ENCODE results near the gene RHBDF2. TPM values are rescaled to one million over a fixed set of nuclear protein-coding genes. Genes with fewer than 3 reads are reported as not detected.
A peak's percentile ranks its signal among the peaks of the same experiment; 100 is the strongest.

The RHBDF2 gene
- total RNA-seq: 100 to 1,000 TPM; 156 to 234 TPM

DNA sequence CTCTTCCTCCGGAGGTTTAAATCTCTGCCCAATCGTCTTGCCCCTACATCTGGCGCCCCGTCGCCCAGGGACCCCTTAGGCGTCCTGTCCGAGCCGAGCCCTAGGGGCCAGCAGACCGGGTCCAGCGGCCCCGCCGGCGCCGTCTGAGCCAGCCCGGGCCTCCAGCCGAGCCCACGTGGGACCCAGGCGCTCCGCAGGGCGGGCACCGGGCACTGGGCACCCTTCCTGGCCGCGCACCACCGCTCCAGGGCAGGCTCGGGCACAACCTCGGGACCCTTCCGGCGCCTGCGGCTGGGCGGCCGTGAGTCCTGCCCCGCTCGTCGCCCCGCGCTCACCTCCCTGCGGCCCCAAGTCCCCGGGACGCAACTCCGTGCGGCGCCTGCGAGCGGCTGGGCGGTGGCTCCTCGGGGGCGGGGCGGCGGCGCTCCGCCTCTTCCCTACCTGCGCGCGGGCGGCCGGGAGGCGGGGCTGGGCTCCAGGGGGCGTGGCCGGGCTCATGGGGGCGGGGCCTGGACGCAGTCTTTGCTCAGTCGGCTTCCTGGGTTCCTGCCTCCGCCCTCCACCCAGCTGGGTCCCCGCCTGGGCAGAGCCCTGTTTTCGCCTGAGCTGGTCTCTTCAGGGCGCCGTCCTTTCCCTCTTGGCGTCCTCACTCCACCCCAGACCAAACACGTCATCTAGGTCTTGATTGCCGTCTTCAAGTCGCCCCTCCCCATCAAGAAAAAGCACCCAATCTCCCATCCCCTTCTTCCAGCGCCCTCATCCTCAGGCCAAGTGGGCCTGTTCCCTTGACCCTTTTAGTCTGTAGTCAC, at the start of gene RHBDF2:
Gene RHBDF2 (minus strand): TSS at position 406 of the 809 bp plus-strand sequence. CDS start 19,899 bp downstream, outside the sequence.
- peaks cover 53 to 55% of the 10 kb centered on the region in 2 donors for H3K4me1 Mint-ChIP-seq (ENCODE audit: low read depth in 2 of 2)
- H3K27ac Mint-ChIP-seq: peak within 1 kb of the TSS; percentile 100
- H3K36me3 Mint-ChIP-seq: no peaks in the 10 kb centered on the region
- peak; percentile 95 to 97 for ATAC-seq
- peak within 1 kb of the TSS; percentile 93 for H3K4me3 Mint-ChIP-seq
- no peaks in the 10 kb centered on the region for H3K9me3 Mint-ChIP-seq
- H3K27me3 Mint-ChIP-seq: no peaks in the 10 kb centered on the region
- peak; percentile 96 for DNase-seq (ENCODE audit: low spot score)

DNA sequence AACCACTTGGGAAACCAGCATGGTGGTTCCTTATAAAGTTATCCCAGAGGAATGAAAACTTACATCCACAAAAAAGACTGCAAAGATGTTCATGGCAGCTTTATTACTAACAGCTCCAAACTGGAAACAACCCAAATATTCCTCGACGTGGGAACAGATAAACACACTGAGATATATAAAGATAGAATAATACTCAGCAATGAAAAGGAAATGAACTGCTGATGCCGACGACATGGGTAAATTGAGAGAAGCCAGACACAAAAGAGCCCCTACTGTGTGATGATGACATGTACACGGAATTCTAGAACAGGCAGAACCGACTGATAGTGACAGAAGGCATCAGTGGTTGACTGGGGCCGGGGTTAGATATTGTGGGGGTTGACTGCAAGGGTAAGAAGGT, 48.3 kb upstream of the RHBDF2 start:
- Mint-ChIP-seq H3K36me3 (no peaks in the 10 kb centered on the region), H3K4me3 (no peak overlapping the region), H3K27me3 (no peaks in the 10 kb centered on the region), H3K9me3 (no peaks in the 10 kb centered on the region), H3K27ac (no peak overlapping the region), H3K4me1 (ENCODE audit: low read depth in 2 of 2) (peaks cover 10 to 15% of the 10 kb centered on the region in 2 donors)
- DNase-seq (ENCODE audit: low spot score): no peak
- ATAC-seq: no peak

DNA sequence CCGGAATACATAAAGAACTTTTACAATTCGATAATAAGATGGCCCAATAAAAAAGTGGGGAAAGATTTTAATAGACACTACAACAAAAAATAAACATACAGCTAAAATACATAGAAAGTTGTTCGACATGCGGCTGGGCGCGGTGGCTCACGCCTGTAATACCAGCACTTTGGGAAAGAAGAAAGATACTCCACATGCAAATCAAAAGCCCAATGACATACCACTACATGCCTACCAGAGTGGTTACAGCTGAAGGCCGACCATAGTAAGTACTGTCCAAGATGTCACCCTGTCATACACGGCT, 47.9 kb upstream of the RHBDF2 start:
- ATAC-seq (no peak), DNase-seq (ENCODE audit: low spot score) (no peak)
- no peak overlapping the region for H3K4me3 Mint-ChIP-seq
- no peaks in the 10 kb centered on the region for H3K36me3 Mint-ChIP-seq
- H3K9me3 Mint-ChIP-seq: no peaks in the 10 kb centered on the region
- no peak overlapping the region for H3K27ac Mint-ChIP-seq
- H3K4me1 Mint-ChIP-seq (ENCODE audit: low read depth in 2 of 2): peaks cover 7 to 14% of the 10 kb centered on the region in 2 donors
- H3K27me3 Mint-ChIP-seq: no peaks in the 10 kb centered on the region

DNA sequence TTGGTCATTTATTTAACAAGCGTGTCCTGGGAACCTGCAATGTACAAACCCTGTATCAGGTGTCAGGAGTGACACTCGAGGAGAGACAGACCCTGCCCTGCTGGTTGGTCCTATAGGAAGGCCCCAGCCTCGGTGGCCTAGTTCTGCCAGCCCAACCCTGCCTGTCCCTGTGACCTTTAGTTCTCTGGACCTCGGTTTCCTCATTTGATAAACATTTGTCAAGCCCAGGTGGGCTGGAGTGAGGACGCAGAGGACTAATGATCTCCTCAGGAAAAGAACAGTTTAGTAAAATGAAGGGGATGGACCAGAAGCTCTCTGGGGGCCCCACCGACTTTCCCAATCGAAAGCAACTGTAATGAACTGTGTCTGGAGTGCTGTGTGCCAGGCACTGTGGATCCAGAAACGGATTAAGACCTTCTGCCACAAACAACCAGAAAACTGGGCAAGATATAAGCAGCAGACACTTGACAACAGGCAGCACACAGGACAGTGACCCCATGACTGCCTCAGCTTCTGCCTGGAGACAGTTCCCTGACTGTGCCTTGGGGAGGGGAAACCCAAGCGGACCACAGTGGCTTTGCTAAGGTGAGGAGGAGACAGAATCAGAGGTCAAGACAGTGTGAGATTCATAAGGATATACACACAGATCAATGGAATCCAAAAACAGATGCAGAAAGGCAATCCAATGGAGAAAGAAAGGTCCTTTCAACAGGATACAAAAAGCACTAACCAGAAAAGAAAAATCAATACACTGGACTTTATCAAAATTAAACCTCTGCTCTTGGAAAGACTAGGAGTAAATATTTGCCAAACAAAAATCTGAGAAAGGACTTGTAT, 47.4 kb upstream of the RHBDF2 start:
- Mint-ChIP-seq H3K36me3 (no peaks in the 10 kb centered on the region), H3K9me3 (no peaks in the 10 kb centered on the region), H3K4me1 (ENCODE audit: low read depth in 2 of 2) (peaks cover 11 to 19% of the 10 kb centered on the region in 2 donors), H3K27me3 (no peaks in the 10 kb centered on the region), H3K27ac (no peak overlapping the region), H3K4me3 (no peak overlapping the region)
- DNase-seq (ENCODE audit: low spot score) (no peak), ATAC-seq (no peak)

DNA sequence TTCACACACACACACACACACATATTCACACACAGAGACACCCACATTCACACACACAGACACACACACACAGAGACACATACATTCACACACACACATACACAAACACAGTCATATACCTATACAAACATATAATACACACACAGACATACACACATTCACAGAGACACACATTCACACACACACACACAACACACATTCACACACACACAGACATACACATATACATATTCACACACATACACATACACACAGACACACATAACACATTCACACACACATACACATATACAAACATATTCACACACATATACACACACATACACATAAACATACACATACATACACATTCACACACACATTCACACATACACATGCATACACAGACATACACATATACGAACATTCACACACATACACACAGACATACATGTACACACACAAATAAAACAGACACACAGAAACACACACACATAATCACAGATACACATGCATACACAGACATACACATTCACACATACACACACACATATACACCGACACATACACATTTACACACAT, 46.5 kb upstream of the RHBDF2 start:
- H3K27ac Mint-ChIP-seq: no peak overlapping the region
- no peak overlapping the region for H3K4me3 Mint-ChIP-seq
- no peak for DNase-seq (ENCODE audit: low spot score)
- no peaks in the 10 kb centered on the region for H3K27me3 Mint-ChIP-seq
- H3K36me3 Mint-ChIP-seq: no peaks in the 10 kb centered on the region
- H3K4me1 Mint-ChIP-seq (ENCODE audit: low read depth in 2 of 2): peaks cover 13 to 23% of the 10 kb centered on the region in 2 donors
- no peak for ATAC-seq
- H3K9me3 Mint-ChIP-seq: no peaks in the 10 kb centered on the region

DNA sequence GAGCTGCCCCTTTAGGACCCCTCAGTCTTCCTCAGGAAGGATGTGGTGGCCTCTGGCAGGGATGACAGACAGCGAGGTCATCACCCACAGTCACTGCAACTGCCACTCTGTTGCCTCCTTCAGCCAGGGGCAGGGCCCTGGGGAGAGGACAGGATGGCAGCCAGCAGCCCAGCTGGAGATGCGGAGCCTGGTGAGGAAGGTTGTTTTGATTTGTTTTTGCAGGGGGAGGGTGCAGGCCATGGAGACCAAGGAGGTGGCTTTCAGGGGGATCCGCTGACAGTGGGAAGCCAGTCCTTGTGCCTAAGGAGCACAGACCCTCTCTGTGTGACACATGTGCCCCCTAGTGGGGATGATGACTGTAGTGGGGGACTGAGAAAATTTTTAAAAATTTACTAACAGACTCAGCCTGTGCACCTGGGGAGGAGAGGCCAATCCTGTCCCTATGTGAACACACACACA, 46.0 kb upstream of the RHBDF2 start:
- Mint-ChIP-seq H3K4me1 (ENCODE audit: low read depth in 2 of 2) (peaks cover 17 to 29% of the 10 kb centered on the region in 2 donors), H3K36me3 (no peaks in the 10 kb centered on the region), H3K9me3 (no peaks in the 10 kb centered on the region), H3K27me3 (peaks cover 0 to under 1% of the 10 kb centered on the region in 2 donors), H3K27ac (no peak overlapping the region), H3K4me3 (no peak overlapping the region)
- peak; percentile 72 to 75 for ATAC-seq
- no peak for DNase-seq (ENCODE audit: low spot score)

DNA sequence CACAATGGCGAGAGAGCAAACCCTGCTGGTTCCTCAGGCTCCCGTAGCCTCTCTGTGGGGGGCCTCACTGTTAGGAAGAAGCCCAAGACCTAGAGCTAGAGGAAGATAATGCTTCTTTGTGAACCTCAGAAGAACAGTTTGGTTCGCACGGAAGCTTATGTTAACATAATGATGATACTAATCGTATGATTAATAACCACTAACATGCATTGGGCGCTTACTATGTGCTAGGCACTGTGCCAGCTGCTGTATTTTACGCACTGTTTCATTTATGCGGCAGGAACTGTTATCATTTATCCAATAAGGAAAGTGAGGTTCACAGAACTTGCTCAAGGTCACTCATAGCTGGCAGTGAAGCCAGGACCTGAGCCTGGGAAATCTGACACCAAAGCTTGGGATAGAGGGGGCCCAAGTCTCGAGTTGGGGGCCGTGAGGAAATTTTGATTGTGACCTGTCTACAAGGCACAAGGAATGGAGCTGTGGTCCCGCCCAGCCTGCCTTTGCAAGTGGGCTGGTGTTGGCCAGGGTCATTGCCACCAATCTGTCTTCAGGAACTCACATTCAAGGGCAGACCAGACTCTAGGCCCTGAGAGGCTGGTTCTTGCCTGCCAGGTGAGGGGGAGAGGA, 45.4 kb upstream of the RHBDF2 start:
- H3K4me1 Mint-ChIP-seq (ENCODE audit: low read depth in 2 of 2): peaks cover 22 to 34% of the 10 kb centered on the region in 2 donors
- H3K27ac Mint-ChIP-seq: no peak overlapping the region
- no peaks in the 10 kb centered on the region for H3K36me3 Mint-ChIP-seq
- ATAC-seq (peak in 1 of 2 donors; percentile 1), DNase-seq (ENCODE audit: low spot score) (no peak)
- no peak overlapping the region for H3K4me3 Mint-ChIP-seq
- peaks cover 0 to 6% of the 10 kb centered on the region in 2 donors for H3K27me3 Mint-ChIP-seq
- H3K9me3 Mint-ChIP-seq: no peaks in the 10 kb centered on the region

DNA sequence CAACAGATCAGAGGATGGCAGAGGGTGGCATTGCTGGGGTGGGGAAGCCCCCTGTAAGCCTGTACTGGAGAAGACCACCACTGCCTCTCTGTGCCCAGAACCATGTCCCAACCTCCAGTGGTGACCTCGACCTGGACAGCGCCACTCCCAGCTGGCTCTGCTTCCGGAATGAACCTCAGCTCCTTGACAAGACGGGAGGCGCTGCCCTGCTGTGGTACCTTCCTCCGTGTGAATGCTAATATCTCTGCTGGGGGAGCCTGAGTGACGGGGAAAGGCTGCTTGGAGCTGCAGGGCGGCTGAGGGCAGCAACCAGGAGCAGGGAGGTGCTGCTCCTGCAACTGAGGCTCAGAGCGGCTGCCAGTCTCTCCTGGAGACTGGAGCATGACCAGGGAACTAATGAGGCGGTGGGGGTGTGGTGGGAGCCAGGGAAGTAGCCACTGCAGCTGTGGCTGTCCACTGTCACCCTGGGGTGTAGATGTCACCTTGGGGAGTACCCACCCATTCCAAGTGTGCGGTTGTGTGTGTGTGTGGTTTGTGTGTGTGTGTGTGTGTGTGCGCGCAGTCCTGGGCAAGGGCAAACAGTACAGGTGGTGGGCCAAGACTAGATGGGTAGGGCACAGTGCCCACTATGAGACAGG, 44.8 kb upstream of the RHBDF2 start:
- peaks cover 0 to 6% of the 10 kb centered on the region in 2 donors for H3K27me3 Mint-ChIP-seq
- H3K9me3 Mint-ChIP-seq: no peaks in the 10 kb centered on the region
- no peak overlapping the region for H3K4me3 Mint-ChIP-seq
- H3K36me3 Mint-ChIP-seq: no peaks in the 10 kb centered on the region
- DNase-seq (ENCODE audit: low spot score) (no peak), ATAC-seq (no peak)
- no peak overlapping the region for H3K27ac Mint-ChIP-seq
- peaks cover 24 to 37% of the 10 kb centered on the region in 2 donors for H3K4me1 Mint-ChIP-seq (ENCODE audit: low read depth in 2 of 2)

DNA sequence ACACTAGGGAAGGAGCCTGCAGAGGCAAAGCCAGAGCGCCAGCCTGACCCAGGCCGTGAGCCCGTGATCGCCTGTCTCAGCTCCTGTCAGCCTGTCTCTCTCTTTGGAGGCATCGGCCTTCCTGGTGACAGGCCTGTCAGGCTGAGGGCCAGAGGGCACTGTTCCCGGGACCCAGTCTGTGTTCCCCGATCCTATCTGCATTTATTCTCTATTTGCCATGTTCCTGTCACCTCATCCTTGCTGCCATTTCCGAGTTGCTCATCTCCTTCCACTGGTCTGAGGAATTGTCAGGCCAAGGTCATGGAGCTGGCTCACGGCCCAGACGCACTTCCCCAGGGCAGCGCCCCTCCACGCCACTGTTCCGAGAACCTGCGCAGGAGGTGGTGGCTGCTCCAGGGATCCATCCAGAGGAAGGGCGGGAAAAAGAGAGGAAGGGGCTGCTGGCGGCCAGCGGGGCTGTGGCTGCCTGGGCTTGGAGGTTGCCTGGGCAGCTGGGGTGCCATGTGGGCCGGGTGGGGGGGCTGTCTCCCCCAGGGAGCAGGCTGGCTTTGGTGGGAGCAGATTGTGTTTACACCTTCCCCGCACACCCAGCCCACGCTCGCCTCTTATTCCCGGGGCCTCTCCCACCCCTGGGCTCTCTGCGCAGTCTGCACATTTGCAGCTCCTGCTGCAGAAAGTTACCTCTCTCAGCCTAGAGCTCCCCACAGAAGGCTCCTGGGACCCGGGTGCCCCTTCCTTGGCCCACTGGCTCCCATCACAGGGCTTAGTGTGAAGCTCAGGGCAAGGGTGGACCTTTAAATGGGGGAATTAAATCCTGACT, 43.5 kb upstream of the RHBDF2 start:
- H3K36me3 Mint-ChIP-seq: no peaks in the 10 kb centered on the region
- peaks cover 18 to 34% of the 10 kb centered on the region in 2 donors for H3K4me1 Mint-ChIP-seq (ENCODE audit: low read depth in 2 of 2)

DNA sequence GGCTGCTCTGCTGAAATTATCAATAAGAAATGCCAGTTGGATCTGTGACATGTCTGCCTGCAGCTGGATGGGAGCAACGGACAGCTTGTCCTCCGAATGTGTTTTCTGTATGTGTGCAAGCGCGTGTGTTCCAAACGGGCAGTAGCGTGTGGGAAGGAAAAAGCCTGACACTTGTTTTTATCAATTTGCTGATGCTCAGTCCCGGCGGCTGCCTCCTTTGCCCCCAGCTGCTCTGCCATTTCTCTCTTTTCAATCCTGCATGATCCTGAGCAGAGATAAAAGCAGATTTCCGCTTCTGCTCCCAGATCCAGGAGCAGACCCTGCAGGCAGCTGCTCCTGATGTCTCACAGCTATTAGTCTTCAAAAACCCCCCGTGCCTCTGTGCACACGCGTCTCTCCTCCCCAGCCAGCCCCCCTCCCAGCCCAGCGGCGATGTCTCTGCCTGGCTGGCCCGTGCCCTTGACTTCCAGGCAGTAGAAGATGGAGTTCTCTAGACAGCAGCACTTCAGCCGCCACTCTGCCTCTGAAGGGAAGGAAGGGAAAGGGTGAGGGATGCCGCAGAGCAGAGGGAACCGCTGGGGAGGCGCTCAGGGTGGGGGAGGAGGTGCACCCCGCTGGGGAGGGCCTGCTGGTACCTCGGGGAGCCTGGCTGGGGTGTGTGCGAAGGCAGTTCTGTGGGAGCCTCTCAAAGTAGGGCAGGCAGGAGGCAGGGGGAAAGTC, 42.8 kb upstream of the RHBDF2 start:
- peaks cover 8 to 12% of the 10 kb centered on the region in 2 donors for H3K27me3 Mint-ChIP-seq
- DNase-seq (ENCODE audit: low spot score) (no peak), ATAC-seq (no peak)
- H3K9me3 Mint-ChIP-seq: no peaks in the 10 kb centered on the region
- peaks cover 18 to 37% of the 10 kb centered on the region in 2 donors for H3K4me1 Mint-ChIP-seq (ENCODE audit: low read depth in 2 of 2)
- peak overlapping the region in 1 of 2 donors; percentile 76 for H3K27ac Mint-ChIP-seq
- peak overlapping the region; percentile 40 for H3K4me3 Mint-ChIP-seq
- no peaks in the 10 kb centered on the region for H3K36me3 Mint-ChIP-seq

More for the DNA sequence above, 43.5 kb upstream of the RHBDF2 start:
- H3K4me3 Mint-ChIP-seq: no peak overlapping the region
- H3K27ac Mint-ChIP-seq: no peak overlapping the region
- peaks cover under 1 to 6% of the 10 kb centered on the region in 2 donors for H3K27me3 Mint-ChIP-seq
- H3K9me3 Mint-ChIP-seq: no peaks in the 10 kb centered on the region
- no peak for ATAC-seq
- DNase-seq (ENCODE audit: low spot score): no peak

DNA sequence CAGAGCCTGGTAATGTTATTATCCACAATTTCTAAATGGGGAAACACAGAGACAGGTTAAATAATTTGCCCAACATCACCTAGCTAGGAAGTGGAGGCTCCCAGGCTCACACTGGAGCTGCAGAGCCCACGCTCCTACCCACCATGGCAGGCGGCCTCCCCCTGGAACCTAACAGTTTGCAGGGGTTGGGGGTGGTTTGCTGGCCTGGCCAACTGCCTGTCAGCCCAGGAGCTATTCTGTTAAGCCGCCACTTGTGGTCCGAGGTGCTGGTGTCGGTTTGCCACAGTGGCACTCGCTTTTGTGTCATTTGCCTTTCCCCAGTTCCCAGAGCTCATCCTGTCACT, 42.2 kb upstream of the RHBDF2 start:
- Mint-ChIP-seq H3K27me3 (peaks cover 11 to 14% of the 10 kb centered on the region in 2 donors), H3K36me3 (no peaks in the 10 kb centered on the region)

DNA sequence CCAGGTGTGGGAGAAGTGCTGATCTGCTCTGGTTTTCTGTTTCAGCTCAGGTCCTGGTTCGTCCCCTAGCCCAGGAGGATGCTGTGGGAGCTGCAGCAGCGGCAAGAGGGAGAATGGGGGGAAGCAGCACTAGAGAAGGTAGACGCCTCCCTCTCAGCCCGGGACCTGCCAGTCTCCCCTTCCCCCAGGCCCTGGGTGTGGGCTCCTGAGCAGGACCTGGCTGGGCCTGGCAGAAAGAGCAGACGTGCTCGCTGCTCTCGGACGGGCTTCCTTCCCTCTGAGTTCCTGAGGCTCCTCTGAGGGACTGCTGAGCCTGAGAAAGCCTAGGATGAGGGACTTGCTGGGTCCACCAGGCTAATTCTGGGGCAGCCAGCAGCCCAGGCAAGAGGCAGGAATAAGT, 41.8 kb upstream of the RHBDF2 start:
- Mint-ChIP-seq H3K36me3 (no peaks in the 10 kb centered on the region), H3K27me3 (peaks cover 11 to 14% of the 10 kb centered on the region in 2 donors), H3K9me3 (no peaks in the 10 kb centered on the region), H3K27ac (peak overlapping the region in 1 of 2 donors; percentile 76), H3K4me3 (peak overlapping the region; percentile 30), H3K4me1 (ENCODE audit: low read depth in 2 of 2) (peaks cover 18 to 37% of the 10 kb centered on the region in 2 donors)
- DNase-seq (ENCODE audit: low spot score): no peak
- ATAC-seq: no peak

More for the DNA sequence above, 42.2 kb upstream of the RHBDF2 start:
- peaks cover 18 to 37% of the 10 kb centered on the region in 2 donors for H3K4me1 Mint-ChIP-seq (ENCODE audit: low read depth in 2 of 2)
- peak; percentile 72 for DNase-seq (ENCODE audit: low spot score)
- H3K4me3 Mint-ChIP-seq: peak overlapping the region; percentile 40
- peak; percentile 54 to 72 for ATAC-seq
- H3K9me3 Mint-ChIP-seq: no peaks in the 10 kb centered on the region
- peak overlapping the region in 1 of 2 donors; percentile 76 for H3K27ac Mint-ChIP-seq
